WTC11 (cell line): ENCODE results near the gene MYLK2.

Experiments used
- AFF4 ChIP-seq: sonication (generic); formaldehyde crosslinking; IDR thresholded peaks from 2 replicates; pipeline ENCODE4 v1.8.1; 2023; ENCODE audit warnings: mild to moderate bottlenecking, missing genetic modification reagents, borderline replicate concordance
- ATF2 ChIP-seq: sonication (generic); formaldehyde crosslinking; IDR thresholded peaks from 2 replicates; pipeline ENCODE4 v1.8.1; 2022; ENCODE audit warnings: low read depth, missing genetic modification reagents, borderline replicate concordance
- TCF7 ChIP-seq: sonication (generic); formaldehyde crosslinking; IDR thresholded peaks from 2 replicates; pipeline ENCODE4 v1.8.0; 2022; ENCODE audit warnings: mild to moderate bottlenecking, low read depth, missing genetic modification reagents, moderate library complexity
- ZNF121 ChIP-seq: sonication (generic); formaldehyde crosslinking; IDR thresholded peaks from 2 replicates; pipeline ENCODE4 v1.8.0; 2023; ENCODE audit warnings: missing genetic modification reagents

GRCh38 chr20:31879143-31879987 is 60.2 kb downstream of the MYLK2 start:
- TF ChIP-seq ZNF121 (CRISPR knock-in tag) (peak; percentile 74; the same call in 1 of the 2 replicates), AFF4 (CRISPR knock-in tag) (no peak), ATF2 (CRISPR knock-in tag) (no peak), TCF7 (CRISPR knock-in tag) (no peak)
